OCI-LY3 (cell line): ENCODE results near the gene LOXL1.

Experiments used
- H2AFZ ChIP-seq: fragments of 200-600, 300-600 bp; shearing (Covaris generic); 2 replicates; pipeline ENCODE4 v1.6.0; 2014; ENCODE audit warnings: antibody characterized with exemption, low read depth, low read length
- H3K27ac ChIP-seq: fragments of 200-600, 300-600 bp; sonication (generic); 2 replicates; pipeline ENCODE4 v1.5.1; 2014; ENCODE audit warnings: mild to moderate bottlenecking, low read length, moderate library complexity, mixed read lengths
- H3K27me3 ChIP-seq: fragments of 200-600, 300-600 bp; sonication (generic); 2 replicates; pipeline ENCODE4 v1.6.1; 2014; ENCODE audit warnings: low read depth, low read length, mixed read lengths
- H3K36me3 ChIP-seq: fragments of 200-600, 300-600 bp; sonication (generic); replicated peaks from 2 replicates; pipeline ENCODE3; 2014; ENCODE audit warnings: low read depth, low read length, mixed read lengths
- H3K4me1 ChIP-seq: fragments of 300-600, 200-600 bp; sonication (generic); 2 replicates; pipeline ENCODE4 v1.6.1; 2014; ENCODE audit warnings: low read length, mixed read lengths
- H3K4me2 ChIP-seq: fragments of 200-600, 300-600 bp; sonication (generic); 2 replicates; pipeline ENCODE4 v1.6.1; 2014; ENCODE audit warnings: low read length, mixed read lengths
- H3K4me3 ChIP-seq: fragments of 300-600, 200-600 bp; sonication (generic); 2 replicates; pipeline ENCODE4 v1.5.1; 2014; ENCODE audit warnings: antibody characterized with exemption, mild to moderate bottlenecking, low read length, moderate library complexity
- H3K79me2 ChIP-seq: fragments of 300-600, 200-600 bp; shearing (Covaris generic); 2 replicates; pipeline ENCODE4 v1.6.1; 2014; ENCODE audit warnings: mild to moderate bottlenecking, low read length, mixed read lengths
- H3K9ac ChIP-seq: fragments of 300-600, 200-600 bp; shearing (Covaris generic); 2 replicates; pipeline ENCODE4 v1.6.0; 2014; ENCODE audit warnings: mild to moderate bottlenecking, low read length, moderate library complexity
- H3K9me3 ChIP-seq: fragments of 200-600, 300-600 bp; shearing (Covaris generic); 2 replicates; pipeline ENCODE4 v1.6.1; 2014; ENCODE audit warnings: low read length, mixed read lengths; ENCODE audit not compliant: insufficient read depth
- H4K20me1 ChIP-seq: fragments of 200-600, 300-600 bp; sonication (generic); 2 replicates; pipeline ENCODE4 v1.6.1; 2016; ENCODE audit warnings: low read length, mixed read lengths; ENCODE audit not compliant: insufficient read depth
- EZH2phosphoT487 ChIP-seq: fragments of 200-600 bp; shearing (Covaris generic); IDR thresholded peaks from 2 replicates; pipeline ENCODE4 v1.6.1; 2018; ENCODE audit warnings: antibody characterized with exemption, mixed run types, low read depth
- TF ChIP-seq, protein P1 (sequence below): fragments of 200-600, 300-600 bp; sonication (generic); IDR thresholded peaks from 2 replicates; pipeline ENCODE4 v1.5.1; 2014; ENCODE audit warnings: antibody characterized with exemption, low read length, low read depth

LOXL1 gene

DNA sequence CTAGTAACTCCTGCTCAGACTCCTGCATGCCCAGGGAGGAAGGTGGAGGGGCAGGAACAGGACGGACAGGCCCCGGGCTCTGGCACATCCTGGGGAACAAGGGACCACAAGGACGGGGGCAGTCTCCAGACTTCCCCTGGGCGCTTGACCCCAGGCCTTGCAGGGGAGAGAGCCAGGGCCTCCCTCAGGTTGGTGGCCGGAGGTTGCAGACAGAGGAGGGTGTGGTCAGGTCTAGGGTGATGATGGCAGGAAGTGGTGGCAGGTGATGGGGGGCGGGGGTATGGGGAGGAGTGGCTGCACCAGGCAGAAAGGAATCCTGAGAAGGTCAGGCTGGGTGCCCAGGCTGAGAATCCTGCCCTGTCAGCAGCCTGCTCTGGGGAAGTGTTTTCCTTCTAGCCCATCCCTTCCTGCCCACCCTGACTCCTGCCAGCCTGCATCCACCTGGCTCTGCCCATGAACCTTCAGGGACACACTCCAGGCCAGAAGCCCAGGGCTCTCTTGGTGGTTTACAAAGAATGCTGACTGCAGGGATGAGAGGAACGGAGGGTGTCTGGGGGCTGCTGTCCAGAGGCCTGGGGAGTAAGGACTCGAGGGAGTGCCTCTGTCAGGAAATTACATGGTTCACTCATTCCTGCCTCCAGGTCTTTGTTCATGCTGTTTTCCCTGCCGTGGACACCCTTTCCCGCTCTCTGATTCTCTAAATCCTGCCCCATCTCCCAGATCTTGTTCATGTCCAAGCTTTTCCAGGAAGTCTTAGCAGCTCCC, 15.8 kb downstream of the LOXL1 start:
- no peak for TF ChIP-seq EZH2phosphoT487
- TF ChIP-seq, protein P1, sequence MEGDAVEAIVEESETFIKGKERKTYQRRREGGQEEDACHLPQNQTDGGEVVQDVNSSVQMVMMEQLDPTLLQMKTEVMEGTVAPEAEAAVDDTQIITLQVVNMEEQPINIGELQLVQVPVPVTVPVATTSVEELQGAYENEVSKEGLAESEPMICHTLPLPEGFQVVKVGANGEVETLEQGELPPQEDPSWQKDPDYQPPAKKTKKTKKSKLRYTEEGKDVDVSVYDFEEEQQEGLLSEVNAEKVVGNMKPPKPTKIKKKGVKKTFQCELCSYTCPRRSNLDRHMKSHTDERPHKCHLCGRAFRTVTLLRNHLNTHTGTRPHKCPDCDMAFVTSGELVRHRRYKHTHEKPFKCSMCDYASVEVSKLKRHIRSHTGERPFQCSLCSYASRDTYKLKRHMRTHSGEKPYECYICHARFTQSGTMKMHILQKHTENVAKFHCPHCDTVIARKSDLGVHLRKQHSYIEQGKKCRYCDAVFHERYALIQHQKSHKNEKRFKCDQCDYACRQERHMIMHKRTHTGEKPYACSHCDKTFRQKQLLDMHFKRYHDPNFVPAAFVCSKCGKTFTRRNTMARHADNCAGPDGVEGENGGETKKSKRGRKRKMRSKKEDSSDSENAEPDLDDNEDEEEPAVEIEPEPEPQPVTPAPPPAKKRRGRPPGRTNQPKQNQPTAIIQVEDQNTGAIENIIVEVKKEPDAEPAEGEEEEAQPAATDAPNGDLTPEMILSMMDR = no peak
- Histone ChIP-seq H4K20me1 (no peaks in the 10 kb centered on the region), H3K9ac (no peak overlapping the region), H3K36me3 (no peaks in the 10 kb centered on the region), H3K27ac (no peak overlapping the region), H3K4me2 (no peak overlapping the region), H2AFZ (no peak overlapping the region), H3K79me2 (no peaks in the 10 kb centered on the region), H3K4me1 (no peaks in the 10 kb centered on the region), H3K27me3 (0 out of 2 replicates have a peak, but pooled peaks cover 6% of the 10 kb centered on the region), H3K9me3 (no peaks in the 10 kb centered on the region), H3K4me3 (no peak overlapping the region)

DNA sequence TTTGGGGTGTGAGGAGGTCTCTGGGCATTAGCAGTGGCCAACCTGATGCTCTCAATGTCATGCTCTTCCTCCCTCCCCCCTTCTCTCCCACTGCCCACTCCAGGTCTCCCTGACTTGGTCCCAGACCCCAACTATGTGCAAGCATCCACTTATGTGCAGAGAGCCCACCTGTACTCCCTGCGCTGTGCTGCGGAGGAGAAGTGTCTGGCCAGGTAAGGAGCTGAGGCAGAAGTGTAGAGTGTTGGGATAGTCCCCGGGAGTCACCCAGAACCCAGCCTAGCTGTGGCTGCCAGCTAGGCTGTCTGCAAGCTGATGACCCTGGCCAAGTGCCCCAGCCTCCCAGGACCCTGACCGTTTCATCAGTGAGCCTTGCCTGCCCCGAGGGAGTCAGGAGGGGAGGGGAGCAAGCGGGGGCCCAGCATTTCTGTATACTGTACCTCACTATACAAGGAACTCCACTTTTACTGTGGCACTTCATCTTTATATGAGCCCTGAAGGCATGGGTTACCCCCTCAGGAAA, 16.5 kb downstream of the LOXL1 start:
- Histone ChIP-seq H3K79me2 (no peaks in the 10 kb centered on the region), H3K4me3 (no peak overlapping the region), H3K27ac (no peak overlapping the region), H3K4me1 (no peaks in the 10 kb centered on the region), H2AFZ (no peak overlapping the region), H3K27me3 (0 out of 2 replicates have a peak, but pooled peaks cover 6% of the 10 kb centered on the region), H3K9me3 (no peaks in the 10 kb centered on the region), H3K9ac (no peak overlapping the region), H3K36me3 (no peaks in the 10 kb centered on the region), H3K4me2 (no peak overlapping the region), H4K20me1 (no peaks in the 10 kb centered on the region)
- TF ChIP-seq, protein P1 = no peak
- no peak for TF ChIP-seq EZH2phosphoT487

DNA sequence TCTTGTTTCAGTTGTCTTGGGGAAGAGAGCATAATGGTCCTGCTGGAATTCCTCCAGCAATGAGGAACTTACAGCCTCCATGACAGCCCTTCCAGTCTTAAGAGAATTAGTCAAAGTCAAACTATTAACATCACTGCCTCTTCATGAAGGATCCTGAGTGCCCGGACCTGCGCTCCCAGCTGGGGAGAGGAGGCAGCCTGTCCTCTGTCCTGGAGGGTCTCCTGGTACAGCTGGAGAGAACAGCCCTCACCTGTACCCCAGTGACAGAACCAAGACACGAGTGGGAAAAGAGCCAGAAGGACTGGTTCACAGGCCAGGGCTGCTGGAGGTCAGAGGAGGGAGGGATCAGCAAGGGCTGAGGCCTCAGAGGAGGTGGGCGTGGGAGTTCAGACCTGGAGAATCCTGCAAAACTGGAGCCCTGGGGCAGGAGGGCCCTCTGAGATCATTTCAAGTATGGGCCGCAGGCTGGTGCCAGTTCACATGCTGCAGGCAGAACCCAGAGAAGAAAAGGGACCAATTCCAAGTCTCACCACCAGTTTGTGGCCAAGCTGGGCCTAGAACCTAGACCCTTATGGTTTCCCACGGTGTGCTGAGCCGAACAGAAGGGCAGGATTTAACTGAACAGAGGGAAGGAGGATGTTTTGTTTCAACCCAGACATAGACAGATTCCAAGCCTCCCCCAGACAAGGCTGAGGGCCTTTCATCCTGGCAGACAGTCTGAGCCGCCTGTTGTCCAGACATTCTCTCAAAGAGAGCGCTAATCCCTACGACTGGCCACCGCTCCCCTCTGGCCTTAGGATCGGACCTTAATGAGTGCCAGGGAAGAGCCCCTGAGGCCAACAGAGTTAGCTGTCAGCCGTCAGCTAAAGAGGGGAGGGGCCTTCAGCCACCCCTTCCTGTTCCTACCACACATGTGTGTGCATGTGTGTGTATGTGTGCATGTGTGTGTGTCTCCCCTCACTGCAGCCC, 18.2 kb downstream of the LOXL1 start:
- Histone ChIP-seq H3K4me2 (no peak overlapping the region), H3K79me2 (no peaks in the 10 kb centered on the region), H3K27ac (no peak overlapping the region), H3K4me1 (no peaks in the 10 kb centered on the region), H4K20me1 (no peaks in the 10 kb centered on the region), H3K9ac (no peak overlapping the region), H3K36me3 (no peaks in the 10 kb centered on the region), H3K27me3 (0 out of 2 replicates have a peak, but pooled peaks cover 6% of the 10 kb centered on the region), H3K4me3 (no peak overlapping the region), H3K9me3 (no peaks in the 10 kb centered on the region), H2AFZ (no peak overlapping the region)
- TF ChIP-seq EZH2phosphoT487 = no peak
- TF ChIP-seq, protein P1 = no peak

DNA sequence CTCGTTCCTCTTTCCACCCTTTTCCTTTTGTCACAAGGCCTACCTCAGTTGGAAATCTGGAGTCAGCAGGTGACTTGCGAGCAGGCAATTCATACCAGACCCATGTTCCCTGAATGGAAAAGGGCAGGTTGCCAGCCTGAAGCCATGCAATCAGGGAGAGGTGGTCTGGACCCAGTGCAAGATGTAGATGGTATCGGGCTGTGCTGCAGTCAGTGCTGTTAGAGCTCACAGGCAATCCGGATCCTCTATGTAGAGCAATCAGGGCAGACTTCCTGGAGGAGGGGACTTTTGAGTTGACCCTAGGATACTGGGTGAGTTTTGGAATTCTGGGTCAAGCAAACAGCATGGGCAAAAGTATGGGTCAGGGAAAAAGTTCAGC, 18.9 kb downstream of the LOXL1 start:
- Histone ChIP-seq H4K20me1 (no peaks in the 10 kb centered on the region), H3K4me1 (no peaks in the 10 kb centered on the region), H3K4me3 (no peak overlapping the region), H3K9me3 (no peaks in the 10 kb centered on the region), H3K79me2 (no peaks in the 10 kb centered on the region), H3K36me3 (no peaks in the 10 kb centered on the region), H2AFZ (no peak overlapping the region), H3K4me2 (no peak overlapping the region), H3K27me3 (0 out of 2 replicates have a peak, but pooled peaks cover 6% of the 10 kb centered on the region), H3K27ac (no peak overlapping the region), H3K9ac (no peak overlapping the region)
- TF ChIP-seq, protein P1 = no peak
- no peak for TF ChIP-seq EZH2phosphoT487
